ENCODE data around the gene CDC20.

- no peak for TF ChIP-seq CTCF (conservative IDR thresholded peaks at IDR 0.05; ENCODE audit: low read depth, low read length)
- TF ChIP-seq CHD1 (IDR thresholded peaks at IDR 0.05; ENCODE audit: low read depth, low read length) = no peak
Observed at GRCh38 chr1:43322506-43322905, 36.3 kb upstream of the CDC20 start.

Data from IMR-90 (cell line).